T-helper 17 cell (primary cell): Measurements from ENCODE around the gene THAP12. TPM values are rescaled to one million over a fixed set of nuclear protein-coding genes. Genes with fewer than 3 reads are reported as not detected.

Source experiments
- ATAC-seq: fragments of 150-1000 bp; cut with Tn5 transposase; 2 replicates; pipeline ENCODE4 v1.10.0; 2021; ENCODE audit warnings: mild to moderate bottlenecking, moderate library complexity
- DNase-seq, 3 donors: peaks; one replicate each; pipeline versions ENCODE4 v3.0.0 to v3.0.0-alpha.2; 2020 to 2021
- H3K9me3 ChIP-seq: one replicate; pipeline ENCODE4 v1.7.0; 2013; ENCODE audit warnings: low read length, mild to moderate bottlenecking; ENCODE audit not compliant: control insufficient read depth, poor library complexity, severe bottlenecking
- H3K27ac Mint-ChIP-seq: one replicate; pipeline ENCODE4 v1.8.0; 2022; ENCODE audit warnings: mild to moderate bottlenecking, moderate library complexity, mixed read lengths
- H3K27me3 Mint-ChIP-seq: one replicate; pipeline ENCODE4 v1.8.0; 2022; ENCODE audit warnings: mixed read lengths
- H3K36me3 Mint-ChIP-seq: one replicate; pipeline ENCODE4 v1.8.0; 2022; ENCODE audit warnings: low read depth, mixed read lengths
- H3K4me1 Mint-ChIP-seq: one replicate; pipeline ENCODE4 v1.8.0; 2022; ENCODE audit warnings: mild to moderate bottlenecking, mixed read lengths
- H3K4me3 Mint-ChIP-seq: one replicate; pipeline ENCODE4 v1.8.0; 2022; ENCODE audit warnings: mild to moderate bottlenecking, moderate library complexity, mixed read lengths
- total RNA-seq, 4 donors: library from RNA in 2 of 4; stranded (reverse) in 2 of 4; gene quantifications; one replicate each; pipeline ENCODE4 v1.2.3 and lab custom pipeline; 2022 to 2026

The THAP12 gene
- total RNA-seq, 2 donors from 2014 or later, result 53.1 to 60.8 TPM

DNA sequence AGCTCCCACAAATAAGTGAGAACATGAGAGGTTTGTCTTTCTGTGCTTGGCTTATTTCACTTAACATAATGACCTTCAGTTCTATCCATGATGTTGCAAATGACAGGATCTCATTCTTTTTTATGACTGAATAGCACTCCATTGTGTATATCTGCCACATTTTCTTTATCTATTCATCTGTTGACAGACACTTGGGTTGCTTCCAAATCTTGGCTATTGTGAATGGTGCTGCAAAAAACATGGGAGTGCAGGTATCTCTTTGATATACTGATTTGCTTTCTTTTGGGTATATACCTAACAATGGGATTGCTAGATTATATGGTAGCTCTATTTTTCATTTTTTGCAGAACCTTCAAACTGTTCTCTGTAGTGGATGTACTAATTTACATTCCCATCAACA lies 13.5 kb upstream of the THAP12 start:
- H3K9me3 ChIP-seq, result no peaks in the 10 kb centered on the region
- no peak overlapping the region for H3K27ac Mint-ChIP-seq
- ATAC-seq, result no peak
- H3K4me1 Mint-ChIP-seq, result no peaks in the 10 kb centered on the region
- no peaks in the 10 kb centered on the region for H3K27me3 Mint-ChIP-seq
- no peak for DNase-seq
- H3K4me3 Mint-ChIP-seq, result no peak overlapping the region
- H3K36me3 Mint-ChIP-seq, result no peaks in the 10 kb centered on the region

DNA sequence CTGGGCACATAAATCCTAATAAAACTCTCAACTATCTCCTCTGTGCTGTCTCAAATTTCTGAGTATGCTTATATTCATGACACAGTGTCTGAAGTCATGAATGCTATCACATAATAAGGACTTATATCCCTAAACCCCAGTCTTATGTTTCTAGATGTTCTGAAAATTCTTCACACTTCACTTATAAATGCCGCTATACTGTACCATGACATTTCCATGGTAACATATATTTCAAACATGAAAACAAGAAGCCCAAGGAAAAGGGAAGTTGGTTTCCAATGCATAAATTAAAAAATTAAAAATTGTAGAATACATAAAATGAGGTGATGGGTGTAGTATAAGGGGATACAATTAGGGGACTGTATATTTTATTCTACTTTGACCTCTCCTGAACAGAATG lies 11.9 kb upstream of the THAP12 start:
- peaks cover 2% of the 10 kb centered on the region for H3K4me1 Mint-ChIP-seq
- H3K9me3 ChIP-seq, result no peaks in the 10 kb centered on the region
- DNase-seq (no peak), ATAC-seq (no peak)
- H3K27me3 Mint-ChIP-seq, result no peaks in the 10 kb centered on the region
- no peak overlapping the region for H3K27ac Mint-ChIP-seq
- no peak overlapping the region for H3K4me3 Mint-ChIP-seq
- no peaks in the 10 kb centered on the region for H3K36me3 Mint-ChIP-seq

DNA sequence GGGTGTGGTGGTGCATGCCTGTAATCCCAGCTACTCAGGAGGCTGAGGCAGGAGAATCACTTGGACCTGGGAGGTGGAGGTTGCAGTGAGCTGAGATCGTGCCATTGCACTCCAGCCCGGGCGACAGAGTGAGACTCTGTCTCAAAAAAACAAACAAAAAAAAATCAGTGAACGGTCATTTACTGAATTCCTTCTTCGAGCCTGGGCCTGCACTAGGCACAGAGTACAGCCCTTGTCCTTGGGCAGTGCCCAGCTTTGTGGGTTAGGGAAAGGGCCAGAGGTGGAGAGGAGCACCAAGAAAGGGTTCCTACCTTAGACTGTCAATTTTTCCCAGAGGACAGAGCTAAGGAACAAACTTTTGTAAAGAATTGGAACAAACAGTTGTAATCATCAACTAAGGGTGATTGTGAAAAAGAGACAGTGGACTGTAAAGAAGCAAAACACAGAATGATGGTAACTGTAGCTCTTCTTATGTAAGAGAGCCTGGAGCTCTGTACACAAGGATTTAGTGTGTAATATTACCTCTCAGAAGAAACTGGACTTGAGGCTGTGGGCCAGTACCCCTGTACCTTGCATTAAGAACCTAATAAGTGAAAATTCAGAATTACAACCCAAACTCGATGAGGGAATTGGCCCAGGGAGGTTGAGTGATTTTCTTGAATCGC lies 11.0 kb upstream of the THAP12 start:
- no peaks in the 10 kb centered on the region for H3K27me3 Mint-ChIP-seq
- H3K4me1 Mint-ChIP-seq, result peaks cover 2% of the 10 kb centered on the region
- H3K9me3 ChIP-seq, result no peaks in the 10 kb centered on the region
- H3K4me3 Mint-ChIP-seq, result no peak overlapping the region
- H3K27ac Mint-ChIP-seq, result no peak overlapping the region
- no peak for ATAC-seq
- no peak for DNase-seq
- no peaks in the 10 kb centered on the region for H3K36me3 Mint-ChIP-seq

DNA sequence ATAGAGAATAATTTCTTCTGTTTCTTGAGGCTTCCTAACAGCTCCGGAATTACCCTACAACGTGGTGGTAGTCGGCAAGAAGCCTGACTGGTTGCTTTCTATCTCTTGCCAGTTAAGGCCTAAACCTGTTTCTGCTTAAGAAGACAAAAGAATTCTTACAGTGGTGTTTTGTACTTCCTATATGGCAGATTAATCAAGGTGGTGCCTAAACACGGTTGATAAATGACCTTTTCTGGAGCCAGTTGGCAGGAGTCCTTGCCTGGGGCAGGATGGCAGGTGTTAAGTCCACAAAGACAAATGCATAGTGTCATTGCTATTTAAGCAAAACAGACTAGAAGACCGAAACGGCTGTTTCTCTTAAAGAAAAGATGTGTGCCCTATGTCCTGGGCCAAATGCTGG lies 10.1 kb upstream of the THAP12 start:
- H3K9me3 ChIP-seq, result no peaks in the 10 kb centered on the region
- Mint-ChIP-seq H3K27me3 (no peaks in the 10 kb centered on the region), H3K4me3 (no peak overlapping the region), H3K4me1 (peaks cover 2% of the 10 kb centered on the region), H3K36me3 (no peaks in the 10 kb centered on the region), H3K27ac (no peak overlapping the region)
- no peak for DNase-seq
- no peak for ATAC-seq

DNA sequence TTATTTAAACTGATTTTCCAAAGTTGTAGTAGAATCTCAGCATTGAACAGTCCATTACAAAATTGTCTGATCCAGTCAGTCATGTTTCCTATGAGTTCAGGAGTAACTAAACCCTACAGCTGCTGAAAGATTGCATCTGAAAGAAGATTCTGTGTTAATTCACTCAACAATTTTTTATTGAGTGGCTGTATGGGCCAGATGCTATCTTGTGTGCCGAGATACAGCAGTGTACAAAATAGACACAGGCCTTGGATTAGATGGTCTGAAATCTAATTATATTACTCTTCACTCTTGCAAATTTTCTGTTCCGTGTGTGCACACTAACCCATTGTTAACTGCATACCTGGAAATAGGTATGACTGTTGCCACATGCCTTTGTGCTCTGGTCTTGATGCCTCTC lies 7.5 kb upstream of the THAP12 start:
- Mint-ChIP-seq H3K27ac (no peak overlapping the region), H3K36me3 (peaks cover 4% of the 10 kb centered on the region), H3K27me3 (no peaks in the 10 kb centered on the region), H3K4me1 (peaks cover 9% of the 10 kb centered on the region), H3K4me3 (no peak overlapping the region)
- ATAC-seq, result no peak
- DNase-seq, result no peak
- no peaks in the 10 kb centered on the region for H3K9me3 ChIP-seq

DNA sequence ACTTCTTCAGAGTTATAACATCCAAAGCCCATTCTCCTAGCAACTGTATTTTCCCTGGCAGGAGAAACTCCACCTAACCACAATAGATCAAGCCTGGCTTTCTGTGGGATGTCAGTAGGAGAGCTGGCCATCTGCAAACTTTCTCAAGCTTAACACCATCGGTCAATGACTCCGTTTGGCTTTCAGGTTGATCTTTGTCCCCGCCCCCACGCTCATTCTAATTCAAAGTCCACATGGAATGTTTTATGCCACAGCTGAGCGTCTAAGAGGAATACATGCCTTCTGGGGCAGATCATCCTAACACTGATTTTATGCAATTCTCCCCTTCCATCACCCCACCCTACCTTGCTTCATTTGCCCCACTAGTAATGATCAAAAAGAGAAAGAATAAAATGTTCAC lies 5.0 kb upstream of the THAP12 start:
- no peak overlapping the region for H3K27ac Mint-ChIP-seq
- H3K4me3 Mint-ChIP-seq, result no peak overlapping the region
- H3K9me3 ChIP-seq, result no peaks in the 10 kb centered on the region
- DNase-seq (no peak), ATAC-seq (no peak)
- H3K4me1 Mint-ChIP-seq, result peaks cover 21% of the 10 kb centered on the region
- no peaks in the 10 kb centered on the region for H3K27me3 Mint-ChIP-seq
- H3K36me3 Mint-ChIP-seq, result peaks cover 4% of the 10 kb centered on the region

DNA sequence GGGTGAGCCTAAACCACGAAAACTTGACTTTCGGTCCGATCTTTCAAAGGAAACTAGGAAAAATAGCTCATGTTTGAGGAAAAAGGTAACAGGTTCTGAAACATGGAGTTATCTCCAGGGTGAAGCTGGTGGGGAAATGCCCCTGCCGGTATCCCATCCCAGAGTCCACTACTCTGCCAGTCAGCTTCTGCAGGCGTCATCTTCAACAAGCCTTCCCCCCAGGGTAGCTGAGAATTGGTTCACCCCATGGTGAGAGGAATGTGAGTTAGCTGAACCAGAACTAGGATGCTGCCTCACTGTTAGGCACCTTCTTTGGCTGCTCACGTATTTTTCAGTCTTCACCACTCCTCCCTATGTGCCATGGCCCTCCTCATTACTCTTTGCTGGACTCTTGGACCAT lies 1.3 kb upstream of the THAP12 start:
- Mint-ChIP-seq H3K4me1 (peaks cover 42% of the 10 kb centered on the region), H3K27me3 (no peaks in the 10 kb centered on the region), H3K27ac (no peak overlapping the region), H3K36me3 (peaks cover 6% of the 10 kb centered on the region), H3K4me3 (peak overlapping the region; percentile 92)
- no peaks in the 10 kb centered on the region for H3K9me3 ChIP-seq
- ATAC-seq (no peak), DNase-seq (no peak)

DNA sequence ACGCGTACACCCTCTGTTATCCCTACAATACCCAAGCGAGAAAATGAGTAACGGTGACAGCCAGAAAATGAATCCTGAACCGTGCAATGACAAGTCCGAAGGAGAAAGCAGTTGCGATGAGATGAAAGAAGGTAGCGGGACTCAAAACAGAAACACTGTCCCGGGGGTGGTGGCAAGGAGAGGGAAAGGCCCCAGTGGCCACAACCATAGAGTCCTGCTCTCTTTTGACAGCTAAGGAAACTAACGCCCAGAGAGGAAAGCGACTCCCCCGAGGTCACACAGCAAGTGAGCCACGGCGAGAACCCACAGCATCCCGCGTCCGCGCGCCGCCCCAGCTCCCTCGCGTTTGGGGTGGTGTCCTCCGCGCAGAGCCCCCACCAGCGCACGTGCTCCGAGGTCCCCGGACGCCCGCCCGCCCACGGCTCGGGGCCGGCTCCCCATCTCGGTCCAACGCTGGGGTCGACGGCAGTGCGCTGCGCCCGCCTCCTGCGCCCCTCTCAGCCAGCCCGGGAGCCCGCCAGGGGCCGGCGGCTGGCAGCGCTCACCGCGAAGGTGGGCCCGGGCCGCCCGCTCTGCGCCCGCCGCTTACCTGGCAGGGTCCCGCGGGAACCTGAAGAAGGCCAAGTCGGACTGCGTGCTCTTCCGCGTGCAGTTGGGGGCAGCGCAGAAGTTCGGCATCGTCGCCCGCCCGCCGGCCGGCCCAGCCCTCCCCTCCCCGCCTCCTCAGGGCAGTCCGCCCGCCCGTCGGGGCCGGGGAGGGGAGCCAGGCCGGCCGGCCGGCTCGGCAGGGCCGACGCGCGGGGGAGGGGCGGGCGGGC lies 564 bp downstream of the THAP12 start:
- ATAC-seq (peak; percentile 30), DNase-seq (peak; percentile 22 to 40 (median 32))
- Mint-ChIP-seq H3K4me3 (peak overlapping the region; percentile 98), H3K27me3 (no peaks in the 10 kb centered on the region), H3K36me3 (peaks cover 3% of the 10 kb centered on the region), H3K27ac (peak overlapping the region; percentile 94), H3K4me1 (peaks cover 51% of the 10 kb centered on the region)
- no peaks in the 10 kb centered on the region for H3K9me3 ChIP-seq

DNA sequence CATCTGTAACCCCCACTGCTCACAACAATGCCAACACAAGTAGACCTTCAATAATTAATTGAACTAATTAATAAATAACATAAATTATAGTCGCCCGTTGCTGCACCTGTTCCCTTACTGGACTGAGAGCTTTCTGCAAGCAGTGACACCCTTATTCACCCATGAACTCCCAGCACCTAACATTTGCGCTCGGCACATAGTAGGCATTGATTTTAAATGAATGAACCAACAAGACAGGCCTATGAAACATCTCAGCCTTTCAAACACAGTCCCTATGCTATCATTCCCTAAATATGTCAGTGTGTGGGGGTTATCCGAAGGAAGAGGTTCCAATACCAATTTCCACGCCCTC lies 1.1 kb downstream of the THAP12 start:
- peak overlapping the region; percentile 94 for H3K27ac Mint-ChIP-seq
- no peak for DNase-seq
- no peak for ATAC-seq
- peaks cover 2% of the 10 kb centered on the region for H3K36me3 Mint-ChIP-seq
- H3K27me3 Mint-ChIP-seq, result no peaks in the 10 kb centered on the region
- peaks cover 53% of the 10 kb centered on the region for H3K4me1 Mint-ChIP-seq
- H3K4me3 Mint-ChIP-seq, result peak overlapping the region; percentile 98
- no peaks in the 10 kb centered on the region for H3K9me3 ChIP-seq

DNA sequence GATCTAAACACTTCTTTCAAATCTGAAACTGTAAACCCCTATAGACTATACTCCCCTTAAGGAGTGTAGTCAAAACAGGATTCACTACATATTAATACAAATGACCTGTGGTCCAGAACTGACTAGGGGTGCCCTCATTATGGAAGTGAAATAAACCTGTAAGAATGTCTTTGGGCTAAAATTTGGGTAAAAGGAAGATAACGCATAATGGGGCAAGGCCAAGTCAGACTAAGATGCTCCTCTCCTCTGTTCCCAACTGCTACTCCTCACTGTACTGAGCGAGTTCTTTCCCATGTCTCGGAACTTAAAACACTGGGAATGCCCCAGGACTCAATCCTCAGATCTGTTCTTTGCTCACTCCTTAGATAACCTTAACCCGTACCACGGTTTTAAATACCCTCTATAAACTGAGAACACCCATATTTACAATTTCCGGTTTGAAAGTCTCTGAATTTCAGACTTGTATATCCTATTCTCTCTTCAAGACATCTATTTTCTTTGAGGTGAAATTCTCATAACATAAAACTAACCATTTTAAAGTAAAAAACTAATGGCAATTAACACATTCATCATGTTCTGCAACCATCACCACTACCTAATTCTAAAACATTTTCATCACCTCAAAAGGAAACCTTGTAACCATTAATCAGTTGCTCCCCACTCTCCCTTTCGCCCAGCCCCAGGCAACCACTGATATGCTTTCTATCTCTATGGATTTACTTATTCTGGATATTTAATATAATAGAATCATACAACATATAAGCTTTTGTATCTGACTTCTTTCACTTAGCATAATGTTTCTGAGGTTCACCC lies 4.0 kb downstream of the THAP12 start:
- H3K27ac Mint-ChIP-seq, result peak overlapping the region; percentile 51
- peak overlapping the region; percentile 63 for H3K4me3 Mint-ChIP-seq
- no peaks in the 10 kb centered on the region for H3K9me3 ChIP-seq
- H3K4me1 Mint-ChIP-seq, result peaks cover 57% of the 10 kb centered on the region
- H3K36me3 Mint-ChIP-seq, result peaks cover 2% of the 10 kb centered on the region
- ATAC-seq, result no peak
- H3K27me3 Mint-ChIP-seq, result no peaks in the 10 kb centered on the region
- no peak for DNase-seq

DNA sequence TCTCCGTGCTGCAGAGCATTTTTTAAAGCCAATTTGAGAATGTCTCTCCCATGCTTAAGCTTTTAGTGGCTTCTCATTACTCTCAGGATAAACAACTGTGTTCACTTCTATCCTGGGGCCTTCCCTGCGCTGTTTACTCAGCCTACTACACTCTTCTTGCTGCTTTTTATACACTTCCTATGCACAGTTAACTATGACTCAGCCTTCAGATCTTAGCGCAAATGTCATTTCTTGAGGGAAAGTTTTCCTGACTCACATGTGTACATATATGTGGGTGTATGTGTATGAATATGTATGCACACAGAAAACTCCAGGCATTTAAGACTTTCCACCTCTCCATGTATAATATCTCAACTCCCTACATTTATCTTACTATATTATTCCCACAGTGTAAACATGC lies 9.8 kb downstream of the THAP12 start:
- Mint-ChIP-seq H3K4me1 (peaks cover 47% of the 10 kb centered on the region), H3K36me3 (peaks cover 3% of the 10 kb centered on the region), H3K27ac (peak overlapping the region; percentile 51), H3K4me3 (peak overlapping the region; percentile 43), H3K27me3 (no peaks in the 10 kb centered on the region)
- DNase-seq (no peak), ATAC-seq (peak; percentile 59)
- no peaks in the 10 kb centered on the region for H3K9me3 ChIP-seq

DNA sequence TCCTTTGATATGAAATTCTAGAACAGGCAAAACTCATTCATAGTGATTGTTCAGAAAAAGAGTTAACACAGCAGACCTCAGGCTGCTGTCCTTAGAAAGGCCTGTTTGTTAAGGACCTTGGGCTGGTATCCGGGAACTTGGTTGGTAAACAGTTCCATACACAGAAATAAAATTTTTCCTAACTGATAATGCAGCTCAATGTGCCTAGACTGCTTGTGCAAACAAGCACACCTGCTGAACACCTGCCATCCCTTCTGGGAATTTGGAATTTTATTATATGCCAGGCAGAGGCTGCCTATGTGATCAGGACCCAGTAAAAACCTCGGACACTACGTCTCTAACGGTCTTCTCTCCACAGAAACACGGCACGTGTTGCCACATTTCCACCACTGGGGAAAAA lies 11.5 kb downstream of the THAP12 start:
- peaks cover 3% of the 10 kb centered on the region for H3K36me3 Mint-ChIP-seq
- peaks cover 43% of the 10 kb centered on the region for H3K4me1 Mint-ChIP-seq
- no peak overlapping the region for H3K4me3 Mint-ChIP-seq
- H3K27me3 Mint-ChIP-seq, result no peaks in the 10 kb centered on the region
- H3K9me3 ChIP-seq, result no peaks in the 10 kb centered on the region
- DNase-seq, result no peak
- ATAC-seq, result no peak
- H3K27ac Mint-ChIP-seq, result peak overlapping the region; percentile 88

DNA sequence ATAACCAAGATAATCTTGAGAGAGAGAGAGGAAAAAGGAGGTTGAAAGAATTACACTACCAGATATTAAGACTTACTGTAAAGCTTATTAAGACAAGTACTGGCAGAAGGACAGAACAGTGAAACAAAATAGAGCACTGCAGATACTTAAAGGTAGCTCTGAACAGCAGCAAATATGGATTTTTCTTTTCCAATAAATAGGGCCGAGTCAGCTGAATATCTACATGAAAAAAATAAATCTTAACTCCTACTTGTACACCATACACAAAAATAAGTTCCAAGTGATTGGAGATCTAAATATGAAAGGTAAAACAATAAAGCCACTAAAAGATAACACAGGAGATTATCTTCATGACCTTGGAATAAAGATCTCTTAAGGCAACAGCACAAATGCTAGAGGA lies 12.4 kb downstream of the THAP12 start:
- no peak for ATAC-seq
- peaks cover 39% of the 10 kb centered on the region for H3K4me1 Mint-ChIP-seq
- H3K36me3 Mint-ChIP-seq, result peaks cover 3% of the 10 kb centered on the region
- no peaks in the 10 kb centered on the region for H3K9me3 ChIP-seq
- H3K4me3 Mint-ChIP-seq, result no peak overlapping the region
- DNase-seq, result no peak
- H3K27ac Mint-ChIP-seq, result peak overlapping the region; percentile 88
- H3K27me3 Mint-ChIP-seq, result no peaks in the 10 kb centered on the region
